T-helper 1 cell treated with Interleukin-12 subunit alpha and Interleukin-12 subunit beta and Interleukin-4 antibody, amounts not matched to agents 30 μg/mL and 1 μg/mL, for 36 hours (primary cell): ENCODE measurements around the gene LSAMP.

Experiments
- H3K27ac Mint-ChIP-seq: one replicate; pipeline ENCODE4 v1.8.0; 2021; ENCODE audit warnings: mild to moderate bottlenecking, mixed read lengths
- H3K27me3 Mint-ChIP-seq: one replicate; pipeline ENCODE4 v1.8.0; 2021; ENCODE audit warnings: low read depth, mixed read lengths
- H3K36me3 Mint-ChIP-seq: one replicate; pipeline ENCODE4 v1.8.0; 2021; ENCODE audit warnings: low read depth, mixed read lengths
- H3K4me1 Mint-ChIP-seq: one replicate; pipeline ENCODE4 v1.8.0; 2021; ENCODE audit warnings: low read depth, mixed read lengths
- H3K4me3 Mint-ChIP-seq: one replicate; pipeline ENCODE4 v1.8.0; 2021; ENCODE audit warnings: mild to moderate bottlenecking, moderate library complexity, mixed read lengths
- H3K9me3 Mint-ChIP-seq: one replicate; pipeline ENCODE4 v1.8.0; 2021; ENCODE audit warnings: mixed read lengths

Gene LSAMP

DNA sequence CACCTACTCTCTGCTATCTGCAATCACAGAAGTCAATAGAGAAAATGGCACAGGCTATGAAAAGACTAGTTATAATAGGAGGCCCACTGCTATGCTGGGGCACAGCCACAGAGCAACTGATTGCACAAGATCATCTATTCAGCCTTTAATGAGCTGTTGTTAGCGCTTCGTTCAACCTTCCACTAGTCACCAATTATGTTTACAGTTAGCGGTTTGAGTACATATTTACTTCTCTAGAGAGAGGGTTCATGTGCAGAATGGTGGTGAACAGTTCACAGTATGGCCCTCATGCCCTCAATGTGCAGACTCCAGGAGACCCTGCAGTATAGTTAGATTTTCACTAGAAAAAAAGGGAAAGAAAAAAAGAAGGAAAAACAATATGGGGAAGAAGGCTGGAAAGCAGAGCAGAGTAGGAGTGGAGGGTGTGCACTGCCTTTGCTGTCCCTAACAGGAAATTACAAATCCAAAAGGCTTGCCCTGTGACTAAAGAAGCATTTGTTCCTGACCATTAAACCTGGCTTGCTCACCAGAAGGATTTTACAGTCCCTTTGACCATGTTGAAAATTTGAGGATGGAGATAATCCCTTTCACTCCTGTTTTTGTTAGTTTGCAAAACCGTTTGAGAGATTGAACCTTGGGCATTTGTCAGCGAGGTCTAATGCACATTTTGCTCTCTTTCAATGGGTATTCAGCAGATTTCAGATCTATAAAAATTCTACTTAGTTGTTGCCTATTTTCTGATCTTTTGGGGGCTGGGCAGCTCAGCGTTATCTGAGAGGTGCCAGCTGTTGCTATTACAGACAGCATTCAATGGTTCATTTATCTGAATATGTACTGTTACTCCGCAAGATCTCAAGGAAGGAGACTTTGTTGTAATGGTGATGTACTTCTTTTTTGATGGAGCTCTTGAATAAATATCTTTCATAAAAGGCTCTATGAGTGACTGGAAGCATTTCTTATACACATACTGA lies 296.1 kb downstream of the LSAMP start:
- no peak overlapping the region for H3K4me3 Mint-ChIP-seq
- no peaks in the 10 kb centered on the region for H3K27me3 Mint-ChIP-seq
- no peak overlapping the region for H3K27ac Mint-ChIP-seq
- H3K36me3 Mint-ChIP-seq: no peaks in the 10 kb centered on the region
- peaks cover 3% of the 10 kb centered on the region for H3K9me3 Mint-ChIP-seq
- no peaks in the 10 kb centered on the region for H3K4me1 Mint-ChIP-seq

DNA sequence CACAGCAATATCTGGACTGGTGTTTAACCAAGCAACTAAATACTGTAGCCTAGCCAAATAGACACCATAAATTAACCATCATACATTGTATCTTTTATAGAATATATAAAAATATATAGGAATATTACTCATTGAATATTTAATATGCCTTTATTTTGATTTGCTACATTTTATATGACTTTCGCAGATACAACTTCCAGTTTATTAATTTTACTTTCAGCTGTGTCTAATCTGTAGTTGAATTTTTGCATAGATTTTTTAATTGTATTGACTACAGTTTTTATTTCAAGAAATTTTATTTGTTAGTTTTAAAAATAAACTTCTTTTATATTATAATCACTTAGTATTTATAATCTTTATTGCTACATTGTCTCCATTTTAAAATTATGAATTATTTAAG lies 299.7 kb downstream of the LSAMP start:
- Mint-ChIP-seq H3K36me3 (no peaks in the 10 kb centered on the region), H3K4me1 (no peaks in the 10 kb centered on the region), H3K9me3 (peaks cover 3% of the 10 kb centered on the region), H3K27ac (no peak overlapping the region), H3K27me3 (no peaks in the 10 kb centered on the region), H3K4me3 (no peak overlapping the region)

DNA sequence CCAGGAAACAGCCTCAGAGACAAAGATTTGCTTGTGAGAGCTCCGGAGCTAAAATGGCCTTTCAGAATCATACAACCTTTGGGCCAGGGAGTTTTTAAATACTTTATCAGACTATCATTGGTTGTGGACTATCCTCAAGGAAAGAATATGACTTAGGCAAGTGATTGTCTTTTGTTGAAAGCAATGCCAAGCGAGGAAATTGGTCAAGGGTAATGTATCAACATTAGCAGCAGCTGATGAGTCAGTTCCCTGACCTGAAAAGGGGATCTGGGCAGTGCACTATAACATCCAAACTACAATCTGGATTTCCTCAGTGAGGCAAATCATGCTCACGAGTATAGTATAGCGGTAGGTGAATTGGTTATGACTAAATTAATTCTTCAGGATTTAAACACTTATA lies 303.6 kb downstream of the LSAMP start:
- H3K36me3 Mint-ChIP-seq: no peaks in the 10 kb centered on the region

DNA sequence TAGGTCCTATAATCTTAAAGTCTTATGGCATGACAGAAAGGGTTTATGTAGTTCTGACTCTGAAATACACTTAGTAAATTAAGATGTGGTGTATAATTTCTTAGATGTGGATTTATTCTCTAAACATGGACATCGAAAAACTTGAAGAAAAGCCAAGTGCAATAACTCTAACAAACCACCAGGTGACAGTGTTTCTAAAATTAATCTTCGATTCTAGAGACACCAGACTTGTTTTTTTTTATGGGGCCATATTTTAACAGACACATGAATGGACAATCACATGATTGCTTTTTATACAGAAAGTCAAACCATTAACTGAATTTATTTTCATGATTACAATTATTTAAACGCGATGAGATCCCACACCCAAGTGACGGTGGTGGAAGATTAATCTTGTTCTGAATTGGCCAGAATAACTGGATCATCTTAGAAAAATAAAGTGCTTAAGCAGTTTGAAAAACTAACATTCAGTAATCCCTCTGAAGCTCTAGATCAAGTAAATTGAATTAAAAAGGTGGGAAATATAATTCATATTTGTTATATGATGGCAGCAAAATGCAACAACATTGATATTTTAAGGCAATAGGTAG lies 305.1 kb downstream of the LSAMP start:
- H3K9me3 Mint-ChIP-seq: no peaks in the 10 kb centered on the region
- no peak overlapping the region for H3K4me3 Mint-ChIP-seq
- no peak overlapping the region for H3K27ac Mint-ChIP-seq
- H3K4me1 Mint-ChIP-seq: no peaks in the 10 kb centered on the region
- no peaks in the 10 kb centered on the region for H3K36me3 Mint-ChIP-seq
- no peaks in the 10 kb centered on the region for H3K27me3 Mint-ChIP-seq

More for the DNA sequence above, 303.6 kb downstream of the LSAMP start:
- Mint-ChIP-seq H3K4me3 (no peak overlapping the region), H3K9me3 (peaks cover 3% of the 10 kb centered on the region), H3K4me1 (no peaks in the 10 kb centered on the region), H3K27ac (no peak overlapping the region), H3K27me3 (no peaks in the 10 kb centered on the region)

DNA sequence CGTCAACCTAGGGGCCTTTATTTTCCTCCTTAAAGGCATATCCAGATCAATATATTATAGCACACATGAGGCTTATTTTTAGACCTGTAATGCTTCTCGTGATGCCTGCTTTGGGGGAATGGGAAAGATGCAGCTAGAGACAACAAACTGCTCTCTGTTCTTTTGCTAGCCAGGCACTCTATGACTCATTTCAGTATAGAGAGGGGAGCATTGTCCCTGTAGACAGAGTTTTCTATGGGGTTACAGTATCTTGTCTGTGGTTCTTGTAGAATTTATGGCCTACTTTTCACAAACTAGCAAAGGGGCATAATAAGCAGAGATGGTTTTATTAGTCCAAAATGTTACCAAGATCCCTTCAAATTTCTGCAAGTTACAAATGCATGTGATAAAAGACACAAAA lies 305.6 kb downstream of the LSAMP start:
- Mint-ChIP-seq H3K9me3 (no peaks in the 10 kb centered on the region), H3K36me3 (no peaks in the 10 kb centered on the region), H3K4me1 (no peaks in the 10 kb centered on the region), H3K27me3 (no peaks in the 10 kb centered on the region), H3K27ac (no peak overlapping the region), H3K4me3 (no peak overlapping the region)

DNA sequence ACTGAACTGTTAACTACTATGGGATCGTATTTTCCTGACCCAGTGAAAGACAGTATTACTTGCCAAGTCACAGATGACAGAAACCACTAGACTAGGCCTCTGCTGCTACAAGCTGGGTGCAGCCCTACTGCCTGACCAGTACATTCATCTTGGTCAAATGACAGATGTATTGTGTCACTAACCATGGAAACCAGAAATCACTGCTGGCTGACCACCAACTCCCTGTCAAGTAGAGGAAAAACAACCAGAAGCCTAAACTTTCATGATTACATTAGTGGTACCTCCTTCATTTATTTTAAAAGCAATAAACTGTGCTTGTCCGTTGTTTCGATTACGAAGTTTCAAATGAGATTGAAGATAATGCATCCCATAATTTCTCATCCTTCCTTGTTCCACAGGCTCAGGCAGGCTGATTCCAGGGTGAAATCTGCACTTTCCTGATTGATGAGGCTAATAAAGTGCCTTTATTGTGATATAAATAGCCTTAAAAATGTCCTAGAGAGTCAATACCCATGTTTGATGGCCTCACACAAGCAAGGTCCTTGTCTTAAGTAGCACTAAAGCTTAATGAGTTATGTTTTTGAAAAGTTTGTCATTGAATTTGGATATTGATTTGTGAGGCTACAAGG lies 309.7 kb downstream of the LSAMP start:
- Mint-ChIP-seq H3K4me1 (no peaks in the 10 kb centered on the region), H3K27me3 (no peaks in the 10 kb centered on the region), H3K9me3 (no peaks in the 10 kb centered on the region), H3K27ac (no peak overlapping the region), H3K36me3 (no peaks in the 10 kb centered on the region), H3K4me3 (no peak overlapping the region)

DNA sequence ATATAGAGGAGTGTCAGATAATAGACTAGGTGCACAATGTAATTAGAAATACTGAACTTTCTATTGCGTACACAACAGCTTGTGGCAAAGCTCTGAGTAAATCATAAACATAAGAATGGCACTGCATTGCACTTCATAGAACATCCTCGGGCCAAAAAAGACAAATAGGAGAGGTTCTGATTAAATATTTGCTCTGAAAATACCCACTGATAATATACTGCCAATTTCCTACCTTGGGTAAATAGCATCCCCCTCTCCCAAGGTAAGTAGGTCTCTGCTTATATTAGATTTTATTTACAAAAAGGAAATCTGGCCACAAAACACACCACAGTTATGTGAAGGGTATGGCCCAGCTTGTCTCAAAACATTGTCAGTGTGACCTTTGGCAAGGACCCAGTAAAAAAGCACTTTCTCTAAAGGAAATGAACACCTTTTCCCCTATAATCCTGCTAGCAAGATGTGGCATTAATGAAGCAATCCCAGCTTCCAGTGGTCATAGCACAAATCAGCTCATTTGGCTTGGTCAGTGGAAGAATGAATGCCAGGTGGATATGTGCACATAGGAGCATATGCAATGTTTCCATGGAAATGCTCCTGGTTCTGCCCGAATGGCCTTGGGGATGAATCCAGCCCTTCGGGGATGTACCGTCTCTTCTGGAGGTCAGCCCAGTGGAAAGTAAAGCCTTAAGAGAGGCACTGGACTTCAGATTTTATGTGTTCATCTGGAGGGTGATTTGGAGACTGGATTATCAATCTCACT lies 315.9 kb downstream of the LSAMP start:
- Mint-ChIP-seq H3K27ac (no peak overlapping the region), H3K4me3 (no peak overlapping the region), H3K27me3 (no peaks in the 10 kb centered on the region), H3K9me3 (no peaks in the 10 kb centered on the region), H3K36me3 (no peaks in the 10 kb centered on the region), H3K4me1 (no peaks in the 10 kb centered on the region)

DNA sequence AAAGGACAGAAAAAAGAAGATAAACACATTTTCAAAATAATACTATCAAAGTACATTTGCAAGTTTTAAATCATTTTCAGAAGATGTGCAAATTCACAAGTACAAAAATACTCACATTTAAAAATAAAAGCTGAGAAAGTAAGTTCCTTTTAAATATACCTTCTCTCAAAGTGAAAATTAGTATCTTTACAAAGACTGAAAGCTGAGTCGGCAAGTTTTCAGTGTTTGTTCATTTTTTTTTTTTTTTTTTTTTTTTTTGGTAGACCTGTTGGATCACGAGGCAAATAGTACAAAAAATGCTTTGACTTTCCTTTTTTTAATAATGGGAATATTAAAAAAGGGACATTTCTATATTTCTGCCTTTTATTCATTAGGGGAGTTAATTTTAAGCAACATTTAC lies 317.8 kb downstream of the LSAMP start:
- H3K36me3 Mint-ChIP-seq: no peaks in the 10 kb centered on the region
- no peak overlapping the region for H3K27ac Mint-ChIP-seq
- H3K4me1 Mint-ChIP-seq: no peaks in the 10 kb centered on the region
- H3K27me3 Mint-ChIP-seq: no peaks in the 10 kb centered on the region
- H3K9me3 Mint-ChIP-seq: no peaks in the 10 kb centered on the region
- H3K4me3 Mint-ChIP-seq: no peak overlapping the region

DNA sequence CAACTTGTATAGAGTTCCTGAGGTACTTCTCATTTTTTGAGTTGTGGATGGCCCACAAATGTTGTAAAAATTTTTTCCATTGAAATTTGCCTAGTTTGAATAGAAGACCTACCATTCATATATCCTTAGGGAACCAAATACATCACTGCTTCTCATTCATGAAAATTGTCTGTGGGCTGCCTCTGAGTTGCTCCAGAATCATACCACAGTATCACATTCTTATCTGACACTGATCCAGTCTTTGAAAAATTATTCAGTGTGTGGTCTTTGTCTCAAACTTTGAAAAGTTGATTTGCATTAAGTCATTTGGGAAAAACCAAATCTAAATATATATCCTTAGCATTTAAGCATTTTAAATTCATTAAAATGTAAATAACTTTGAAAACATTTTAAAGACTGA lies 321.1 kb downstream of the LSAMP start:
- H3K27me3 Mint-ChIP-seq: no peaks in the 10 kb centered on the region
- H3K36me3 Mint-ChIP-seq: no peaks in the 10 kb centered on the region
- H3K4me1 Mint-ChIP-seq: no peaks in the 10 kb centered on the region
- H3K4me3 Mint-ChIP-seq: no peak overlapping the region
- H3K9me3 Mint-ChIP-seq: no peaks in the 10 kb centered on the region
- no peak overlapping the region for H3K27ac Mint-ChIP-seq

DNA sequence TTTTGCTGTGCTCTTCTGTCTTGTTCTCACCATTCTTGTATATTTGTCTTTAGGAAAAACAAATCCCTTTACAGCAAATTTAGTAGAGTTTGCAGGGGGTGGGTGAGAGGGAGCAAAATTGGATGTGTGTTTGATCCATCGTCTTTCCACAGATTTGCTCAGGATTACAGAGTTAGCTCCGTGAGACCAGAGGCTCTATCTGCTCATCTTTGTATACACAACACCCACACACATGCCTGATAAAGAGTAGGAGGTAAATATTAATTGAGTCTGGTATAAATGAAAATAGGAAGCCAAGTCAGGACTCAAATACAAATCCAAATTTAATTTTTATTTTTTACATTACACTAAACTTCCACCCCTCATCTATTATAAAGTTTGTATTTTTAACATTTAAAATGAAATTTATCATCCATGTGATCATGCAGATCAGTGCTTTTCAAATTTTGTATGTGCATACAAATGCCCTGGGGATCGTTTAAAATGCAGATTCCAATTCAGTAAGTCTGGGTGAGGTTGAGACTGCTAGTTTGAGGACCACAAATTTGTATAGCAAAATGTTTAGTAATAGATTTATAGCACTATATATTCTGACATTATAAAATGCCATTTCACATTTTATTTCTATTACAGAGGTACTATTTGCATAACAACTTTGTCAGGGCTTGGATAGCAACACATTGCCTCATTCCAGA lies 326.7 kb downstream of the LSAMP start:
- H3K4me3 Mint-ChIP-seq: no peak overlapping the region
- H3K27ac Mint-ChIP-seq: no peak overlapping the region
- H3K4me1 Mint-ChIP-seq: no peaks in the 10 kb centered on the region
- H3K27me3 Mint-ChIP-seq: no peaks in the 10 kb centered on the region
- H3K36me3 Mint-ChIP-seq: no peaks in the 10 kb centered on the region
- H3K9me3 Mint-ChIP-seq: no peaks in the 10 kb centered on the region

DNA sequence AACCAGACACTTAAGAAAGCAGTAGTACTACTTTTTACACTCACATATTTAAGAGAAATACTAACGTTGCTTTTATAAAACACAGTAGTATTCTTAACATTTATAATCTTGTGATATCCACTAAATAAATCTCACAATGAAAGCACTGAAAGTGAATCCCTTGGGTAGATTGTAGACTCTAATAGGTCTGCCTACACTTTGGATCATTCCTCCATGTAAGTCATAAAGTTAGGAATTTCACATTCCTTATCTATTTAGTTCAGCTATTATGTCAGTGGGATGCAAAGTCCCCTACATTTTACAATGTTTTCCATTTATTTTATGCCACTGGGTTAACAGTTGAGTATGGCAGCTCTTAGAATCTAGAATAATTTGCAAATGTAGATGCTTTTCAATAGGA lies 330.7 kb downstream of the LSAMP start:
- Mint-ChIP-seq H3K9me3 (no peaks in the 10 kb centered on the region), H3K27ac (no peak overlapping the region), H3K4me1 (no peaks in the 10 kb centered on the region), H3K27me3 (no peaks in the 10 kb centered on the region), H3K36me3 (no peaks in the 10 kb centered on the region), H3K4me3 (no peak overlapping the region)

DNA sequence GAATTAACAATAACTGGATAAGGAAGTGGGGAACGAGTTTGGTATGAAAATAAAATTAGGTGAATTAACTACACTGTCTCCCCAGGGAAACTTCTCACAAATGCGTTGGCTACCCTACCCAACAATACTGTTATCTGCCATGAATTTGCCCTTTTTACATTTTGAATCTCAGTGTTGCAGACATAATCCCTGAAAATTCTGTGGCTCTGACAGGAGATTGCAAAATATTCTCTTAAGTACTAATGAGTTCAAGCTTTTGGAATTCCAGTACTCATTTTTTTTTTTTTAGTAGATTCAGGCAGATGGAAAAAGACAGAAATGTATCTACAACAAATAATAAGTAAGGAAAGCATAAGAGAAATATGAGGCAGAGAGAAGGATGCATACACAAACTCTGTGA lies 332.6 kb downstream of the LSAMP start:
- Mint-ChIP-seq H3K9me3 (no peaks in the 10 kb centered on the region), H3K36me3 (no peaks in the 10 kb centered on the region), H3K27me3 (no peaks in the 10 kb centered on the region), H3K27ac (no peak overlapping the region), H3K4me1 (no peaks in the 10 kb centered on the region), H3K4me3 (no peak overlapping the region)

DNA sequence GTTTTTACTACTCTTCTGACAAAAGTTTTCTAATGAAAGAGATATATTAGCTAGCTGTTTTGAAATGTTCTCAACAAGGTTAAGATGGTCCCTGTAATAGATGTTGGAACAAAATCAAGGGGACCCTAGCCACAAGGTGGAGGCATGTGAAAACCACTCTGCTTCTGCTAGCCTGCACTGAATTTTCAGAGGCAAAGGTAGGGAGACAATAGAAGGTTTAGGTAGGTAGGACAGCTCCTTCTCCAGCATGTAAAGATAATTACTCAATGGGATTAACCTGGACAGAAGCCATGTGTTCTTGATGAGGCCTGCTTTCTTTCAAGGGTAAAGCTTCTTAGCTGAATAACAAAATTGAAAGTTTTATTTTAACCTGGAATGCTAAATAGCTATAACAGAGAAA lies 333.5 kb downstream of the LSAMP start:
- Mint-ChIP-seq H3K4me1 (no peaks in the 10 kb centered on the region), H3K4me3 (no peak overlapping the region), H3K36me3 (no peaks in the 10 kb centered on the region), H3K27me3 (no peaks in the 10 kb centered on the region), H3K9me3 (no peaks in the 10 kb centered on the region), H3K27ac (no peak overlapping the region)
